Cardiac septum (tissue), 1 donor: ENCODE results near the gene PTCHD4. TPM values are rescaled to one million over a fixed set of nuclear protein-coding genes. Genes with fewer than 3 reads are reported as not detected.

Experiments
- DNase-seq: peaks from one replicate; pipeline ENCODE4 v3.0.0-alpha.2; 2020; ENCODE audit warnings: low spot score
- intact Hi-C: fragments of 100-400 bp; cut with DNase I; formaldehyde crosslinking; loops from one replicate; pipeline ENCODE4 v1.14.0; 2022
- total RNA-seq: library from RNA; stranded (reverse); fragmentation: NEBNext Ultra II Directional; extraction: Animal tissue kit (Norgen Biotek cat#: 25700); gene quantifications from one replicate; pipeline ENCODE4 v1.2.1, GENCODE V29; 2021
- donor health status: DM: no; HTN: no; CAD: no.

PTCHD4 gene
- total RNA-seq, 1 donor from 2014 or later, result 1.1 TPM

DNA sequence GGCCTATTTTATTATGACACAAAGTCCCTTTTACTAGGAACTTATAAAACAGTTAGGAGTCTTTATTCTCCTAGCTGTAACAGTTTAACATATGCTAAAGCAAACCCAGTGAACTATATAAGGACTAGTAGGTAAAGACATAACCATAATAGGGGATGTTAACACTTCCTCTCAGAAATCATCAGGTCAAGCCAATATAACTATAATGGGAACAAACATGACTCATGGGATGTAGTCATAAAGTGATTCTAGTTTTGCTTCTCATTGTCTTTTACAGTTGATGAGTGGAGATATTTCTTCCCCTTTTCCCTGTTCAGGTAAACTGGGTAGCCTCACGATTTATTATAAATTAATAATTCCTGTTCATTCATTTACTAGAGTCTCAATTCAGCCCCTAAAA, 9.7 kb downstream of the PTCHD4 start:
- no peak for DNase-seq
- intact Hi-C loops, result no loop called here

DNA sequence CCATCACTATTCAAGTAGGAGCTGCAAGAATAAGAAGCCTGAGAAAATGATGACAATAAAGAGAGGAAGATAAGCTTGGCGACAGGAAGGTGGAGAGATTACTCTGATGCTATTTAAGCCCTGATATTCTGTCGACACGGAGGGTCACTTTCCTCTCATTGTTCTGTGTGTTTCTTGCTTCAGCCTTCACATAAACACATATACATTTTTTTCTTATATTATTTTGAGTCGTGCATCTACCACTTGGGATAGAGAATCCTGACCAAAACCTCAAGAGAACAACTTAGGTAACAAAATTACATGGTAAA, 10.5 kb downstream of the PTCHD4 start:
- DNase-seq, result no peak
- intact Hi-C loops, result no loop called here

DNA sequence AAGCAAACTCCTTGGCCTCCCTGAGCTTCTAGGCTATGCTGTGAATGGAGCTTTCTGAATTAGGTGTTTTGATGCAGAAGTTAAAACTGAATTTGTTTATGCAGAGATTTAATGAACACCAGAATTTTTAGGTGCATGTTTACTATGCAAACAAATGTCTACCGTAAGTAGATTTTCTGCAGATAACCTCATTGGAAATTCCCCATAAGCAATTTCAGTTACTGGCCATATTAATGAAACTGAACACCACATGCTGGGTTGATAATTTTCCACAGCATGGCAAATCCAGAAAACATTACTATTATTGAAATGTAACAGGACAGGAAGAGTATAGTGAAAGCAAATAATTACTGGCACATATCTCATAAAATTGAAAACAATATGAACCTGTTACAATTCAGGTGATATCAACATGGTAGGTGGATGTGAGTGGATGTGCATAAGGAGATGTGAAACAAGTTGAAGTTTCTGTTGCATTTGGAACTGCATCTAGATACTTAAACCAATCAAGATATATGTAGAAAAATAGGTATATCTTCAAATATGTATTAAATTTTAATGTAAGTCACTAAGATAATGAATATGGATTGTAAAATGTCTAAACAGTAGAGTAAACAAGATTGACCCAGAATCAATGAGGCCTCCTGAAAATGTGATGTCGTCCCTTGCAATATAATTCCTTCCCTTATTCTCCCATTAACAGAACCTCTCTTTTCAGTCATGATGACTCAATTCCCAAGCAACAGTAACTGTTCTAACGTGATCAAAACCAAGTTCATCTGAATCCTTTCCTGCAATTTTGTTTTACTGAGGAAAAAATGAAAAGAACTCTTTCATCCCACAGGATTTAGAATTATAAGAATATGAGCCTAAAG, 11.0 kb downstream of the PTCHD4 start:
- no peak for DNase-seq
- intact Hi-C loops, result no loop called here

DNA sequence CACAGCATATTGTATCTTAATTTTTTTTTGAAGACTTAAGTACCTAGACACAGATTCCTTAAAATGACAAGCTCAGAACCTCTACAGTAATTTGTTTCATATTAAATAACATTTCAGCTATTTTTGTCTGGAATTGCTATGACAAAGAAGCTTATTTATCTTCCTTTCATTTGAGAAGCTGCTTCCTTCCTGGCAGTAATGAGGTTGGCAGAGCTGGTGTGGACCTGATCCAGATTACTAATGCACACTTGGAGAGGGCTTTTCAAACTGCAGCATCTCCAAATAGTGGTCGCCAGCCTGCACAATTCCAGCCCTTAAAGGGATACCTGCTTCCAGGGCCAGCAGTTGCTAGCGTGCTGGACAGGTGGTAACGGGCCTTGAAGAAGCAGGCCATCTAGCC, 12.1 kb downstream of the PTCHD4 start:
- intact Hi-C loops, result no loop called here

DNA sequence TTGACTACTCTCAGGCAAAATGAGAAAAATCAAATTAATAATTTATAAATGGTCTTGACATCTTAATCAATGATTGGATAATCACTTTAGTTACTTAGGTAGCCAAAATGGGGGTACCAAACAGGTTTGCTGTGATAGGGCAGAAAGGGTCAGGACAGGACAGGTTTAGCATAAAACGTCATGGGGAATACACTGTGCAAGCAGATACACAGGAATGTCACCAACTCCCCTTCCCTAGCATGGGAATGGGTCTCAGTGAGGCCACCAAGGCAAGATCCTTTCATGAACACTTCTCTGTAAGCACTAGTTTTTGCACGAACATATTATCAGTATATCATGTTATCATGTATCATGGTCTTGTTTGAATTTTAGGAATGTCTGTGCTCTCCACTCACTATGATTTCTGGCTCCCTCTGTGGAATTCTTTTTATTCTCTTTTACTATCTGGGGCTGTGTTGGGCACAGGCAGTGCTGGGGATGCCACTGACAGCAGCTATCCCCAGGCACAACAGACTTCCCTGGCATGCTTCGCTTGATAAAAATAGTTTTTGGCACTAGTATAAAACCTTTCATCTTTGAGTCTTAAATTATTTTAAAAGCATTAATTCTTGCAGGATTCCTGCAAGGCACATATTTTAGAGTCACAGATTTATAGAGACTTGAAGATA, 18.3 kb downstream of the PTCHD4 start:
- intact Hi-C loops, result no loop called here

More for the DNA sequence above, 12.1 kb downstream of the PTCHD4 start:
- no peak for DNase-seq

DNA sequence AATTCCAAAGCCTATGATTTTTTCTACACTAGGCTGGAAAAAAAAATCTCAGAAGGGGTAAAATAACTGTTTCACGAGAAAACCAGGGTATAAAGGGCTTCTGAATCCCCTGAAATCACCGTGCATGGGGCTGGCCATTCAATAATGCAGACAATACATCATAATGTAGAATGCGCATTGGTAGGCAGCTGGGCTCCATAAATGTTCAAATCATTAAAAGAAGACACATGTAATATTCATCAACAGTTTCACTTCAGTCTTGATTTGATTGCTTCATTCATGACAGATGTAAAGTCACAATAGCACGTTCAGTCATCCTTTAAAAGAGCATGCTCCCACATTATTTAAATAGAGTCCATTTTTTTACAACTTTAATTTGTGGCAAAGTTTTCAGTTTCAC, 20.5 kb downstream of the PTCHD4 start:
- no peak for DNase-seq
- intact Hi-C loops, result no loop called here

More for the DNA sequence above, 18.3 kb downstream of the PTCHD4 start:
- DNase-seq, result no peak

DNA sequence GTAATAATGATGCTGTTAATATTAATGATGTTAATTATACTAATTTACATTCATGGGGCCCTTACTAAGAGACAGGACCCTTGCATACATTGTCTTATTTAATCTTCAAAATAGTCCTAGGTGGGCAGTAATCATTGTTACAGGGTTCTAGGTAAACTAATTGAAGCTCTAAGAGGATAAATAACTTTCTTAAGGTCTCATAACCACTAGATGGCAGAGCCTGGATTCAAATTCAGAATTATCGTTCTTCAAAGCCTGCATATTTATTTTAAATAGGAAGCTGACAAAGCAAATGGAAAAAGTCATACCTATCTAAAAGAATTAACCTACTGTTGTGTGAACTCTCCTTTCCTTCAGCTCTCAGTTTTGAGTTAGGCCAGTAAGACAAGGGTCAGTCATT, 23.5 kb downstream of the PTCHD4 start:
- no peak for DNase-seq
- intact Hi-C loops, result no loop called here

DNA sequence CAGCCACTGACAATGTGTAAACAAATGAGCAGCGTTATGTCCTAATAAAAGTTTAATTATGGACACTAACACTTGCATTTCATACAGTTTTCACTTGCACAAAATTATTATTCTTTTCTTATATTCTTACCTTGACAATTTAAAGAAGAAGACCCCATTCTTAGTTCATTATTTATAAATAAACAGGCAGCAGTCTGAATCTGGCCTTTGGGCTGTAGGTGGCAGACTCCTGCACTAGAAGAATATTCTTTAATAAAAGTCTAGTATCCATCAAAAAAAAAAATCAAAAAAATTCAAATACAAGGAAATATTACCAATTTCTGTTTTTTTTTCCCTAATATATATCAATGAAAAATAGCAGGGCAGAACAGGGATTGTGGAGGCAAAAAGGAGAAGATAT, 24.8 kb downstream of the PTCHD4 start:
- no peak for DNase-seq
- intact Hi-C loops, result no loop called here

DNA sequence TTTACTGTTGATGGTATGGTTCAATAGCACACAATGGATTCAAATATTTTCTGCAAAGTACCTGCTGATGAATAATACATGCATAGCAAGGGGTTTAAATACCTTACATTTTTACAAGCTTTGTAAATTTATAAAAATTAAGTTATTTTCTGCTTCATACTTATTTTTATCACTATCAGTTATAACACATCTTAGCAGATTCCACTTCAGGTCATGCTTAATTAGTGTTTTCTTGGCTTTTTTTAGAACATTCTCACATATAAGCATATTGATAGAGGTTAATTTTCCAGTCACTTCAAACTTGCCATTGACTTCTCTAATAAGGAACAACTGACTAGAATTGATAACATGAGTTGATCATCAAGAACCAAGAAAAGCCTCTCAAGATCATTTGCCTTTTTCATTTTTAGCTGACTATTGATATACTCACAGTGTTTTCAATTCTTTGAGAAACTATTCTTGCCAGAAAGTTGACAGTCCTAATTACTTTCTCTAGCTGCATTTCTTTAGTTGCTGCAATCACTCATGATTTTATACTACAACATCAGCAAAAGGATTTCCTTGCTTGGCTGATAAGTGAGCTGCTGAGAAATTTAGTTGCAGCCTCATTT, 25.8 kb downstream of the PTCHD4 start:
- intact Hi-C loops, result no loop called here
- no peak for DNase-seq

DNA sequence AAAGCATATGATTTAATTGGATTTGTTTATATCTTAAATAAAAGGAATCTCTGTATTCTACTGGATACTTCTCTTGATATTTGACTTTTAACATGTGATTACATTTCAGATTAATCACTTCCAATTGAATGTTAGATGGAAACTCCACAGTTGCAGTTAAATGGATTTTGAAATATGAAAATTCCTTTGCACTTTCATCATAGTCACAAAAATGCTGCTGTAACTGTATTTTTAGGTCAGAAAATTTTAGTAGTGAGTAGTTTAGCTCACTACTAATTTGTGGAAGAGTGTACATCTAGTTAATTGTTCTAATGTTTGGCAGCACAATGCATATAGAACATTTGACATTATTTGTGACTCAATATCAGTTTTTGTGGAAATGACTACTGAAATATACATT, 26.8 kb downstream of the PTCHD4 start:
- intact Hi-C loops, result no loop called here

DNA sequence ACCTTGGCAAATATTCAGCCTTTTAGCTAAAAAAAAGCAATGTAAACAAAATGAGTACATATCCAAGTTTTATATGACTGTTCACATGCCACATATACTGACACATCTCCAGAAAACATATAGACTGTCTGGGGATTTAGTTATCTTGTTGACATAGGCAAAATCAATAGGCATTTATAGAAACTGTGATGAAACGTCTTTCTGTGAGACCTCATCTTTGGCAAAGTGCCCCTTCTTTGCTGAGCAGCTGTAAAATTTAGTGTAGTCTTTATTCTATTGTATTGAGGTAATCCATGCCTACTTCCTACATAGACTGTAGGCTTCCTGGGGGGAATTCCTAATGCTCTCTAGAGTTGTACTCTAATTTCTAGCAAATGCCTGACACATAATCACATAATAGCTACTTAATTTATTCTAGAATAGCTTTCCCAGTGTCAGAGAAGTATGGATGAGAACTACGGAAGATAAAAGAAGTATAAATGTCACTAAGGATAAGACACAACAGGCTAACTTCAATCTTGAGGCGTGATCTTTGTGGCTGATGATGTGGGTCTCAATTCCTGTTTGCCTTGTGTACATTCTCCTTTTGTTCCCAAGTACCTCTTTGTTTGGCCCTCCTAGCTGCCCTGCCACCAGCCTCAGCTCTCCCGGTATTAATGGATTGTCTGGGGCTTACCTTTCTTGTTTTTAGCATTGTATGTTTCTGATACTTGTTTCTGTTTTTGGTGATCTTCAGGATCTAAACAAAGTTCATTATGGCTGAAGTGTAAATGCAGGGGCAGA, 30.6 kb downstream of the PTCHD4 start:
- no peak for DNase-seq
- intact Hi-C loops, result no loop called here

More for the DNA sequence above, 26.8 kb downstream of the PTCHD4 start:
- DNase-seq, result no peak

DNA sequence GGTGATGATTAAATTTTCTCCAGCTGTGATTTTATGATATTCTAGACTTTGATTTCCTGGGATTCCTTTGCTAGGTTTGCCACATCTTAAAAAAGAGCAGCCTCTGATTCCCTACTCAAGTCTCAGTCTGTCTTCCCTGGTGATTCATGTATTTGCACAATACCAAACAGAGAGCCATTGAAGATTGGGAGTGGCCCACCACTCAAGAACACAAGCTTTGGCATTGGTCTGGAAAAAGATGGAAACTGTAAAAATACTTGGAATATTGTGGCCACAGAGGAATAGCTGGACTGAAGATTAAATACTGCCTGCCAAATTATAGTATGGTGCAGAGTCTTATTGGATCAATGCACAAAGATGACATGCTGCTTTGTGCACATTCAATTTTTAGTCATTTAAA, 32.9 kb downstream of the PTCHD4 start:
- intact Hi-C loops, result no loop called here
- DNase-seq, result no peak

DNA sequence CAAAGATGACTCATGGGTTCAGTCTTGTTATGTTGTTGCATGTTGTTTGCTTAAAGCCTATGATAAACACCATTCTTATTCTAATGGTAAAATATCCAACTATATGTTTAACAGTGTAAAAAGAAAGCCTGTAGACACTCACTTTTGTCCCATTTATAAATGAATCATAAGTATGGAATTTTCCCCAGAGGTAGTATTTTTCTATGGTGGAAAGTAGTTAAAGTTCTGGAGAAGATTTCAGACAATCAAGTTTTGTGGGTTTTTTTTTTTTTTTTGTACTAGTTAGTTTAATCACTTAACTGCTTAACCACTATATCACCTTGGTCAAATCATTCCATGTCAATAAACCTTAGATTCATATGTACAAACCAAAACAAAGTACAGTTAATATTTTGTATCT, 35.8 kb downstream of the PTCHD4 start:
- no peak for DNase-seq
- intact Hi-C loops, result no loop called here

DNA sequence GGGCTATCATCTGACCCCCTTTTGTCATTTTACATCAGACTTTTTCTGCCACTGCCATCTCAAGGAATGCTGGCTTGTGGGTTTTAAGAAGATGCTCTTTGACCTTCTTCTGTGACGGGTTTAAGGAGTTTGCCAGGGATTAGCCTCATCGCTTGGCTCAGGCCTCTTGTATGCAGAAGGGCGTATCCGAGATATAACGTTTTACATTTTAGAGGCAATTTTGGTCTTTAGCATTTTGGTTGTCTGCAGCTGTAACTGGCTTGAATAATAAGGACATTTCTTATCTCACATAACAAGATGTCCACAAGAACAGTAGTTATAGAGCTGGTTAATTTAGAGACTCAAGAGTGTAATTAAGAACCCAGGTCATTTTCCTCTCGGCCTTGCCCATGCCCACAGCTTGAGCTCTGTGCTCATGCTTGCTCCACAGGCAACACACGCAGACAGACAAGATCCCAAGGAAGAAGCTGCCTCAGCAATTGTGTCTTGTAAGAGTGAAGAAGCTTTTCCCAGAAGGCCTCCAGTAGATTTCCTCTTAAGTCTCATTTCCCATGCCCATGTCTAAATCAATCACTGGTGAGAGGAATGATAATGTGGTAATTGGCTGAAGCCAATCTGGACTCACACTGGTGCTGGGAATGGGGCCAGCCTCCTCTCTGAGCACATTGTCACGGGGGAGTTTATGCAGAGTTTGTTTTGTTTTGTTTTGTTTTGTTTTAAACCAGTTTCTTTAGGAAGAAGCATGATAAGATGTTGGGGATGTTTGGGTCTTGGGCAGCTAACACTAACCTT, 36.8 kb downstream of the PTCHD4 start:
- no peak for DNase-seq
- intact Hi-C loops, result no loop called here

DNA sequence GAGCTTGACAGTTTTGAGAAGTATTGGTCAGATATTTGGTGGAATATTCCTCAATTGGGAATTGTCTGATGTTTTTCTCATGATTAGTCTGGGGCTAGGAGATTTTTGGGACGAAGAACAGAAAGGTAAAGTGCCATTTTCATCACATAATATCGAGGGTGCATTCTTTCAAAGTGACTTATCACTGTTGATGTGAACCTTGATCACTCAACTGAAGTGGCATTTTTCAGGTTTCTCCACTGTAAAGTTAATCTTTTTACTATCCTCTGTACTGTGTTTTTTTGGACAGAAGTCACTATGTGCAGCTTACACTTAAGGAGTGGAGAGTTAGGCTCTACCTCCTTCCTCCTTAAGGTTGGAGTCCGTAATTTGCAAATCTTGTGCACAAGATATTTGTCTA, 39.2 kb downstream of the PTCHD4 start:
- intact Hi-C loops, result no loop called here

DNA sequence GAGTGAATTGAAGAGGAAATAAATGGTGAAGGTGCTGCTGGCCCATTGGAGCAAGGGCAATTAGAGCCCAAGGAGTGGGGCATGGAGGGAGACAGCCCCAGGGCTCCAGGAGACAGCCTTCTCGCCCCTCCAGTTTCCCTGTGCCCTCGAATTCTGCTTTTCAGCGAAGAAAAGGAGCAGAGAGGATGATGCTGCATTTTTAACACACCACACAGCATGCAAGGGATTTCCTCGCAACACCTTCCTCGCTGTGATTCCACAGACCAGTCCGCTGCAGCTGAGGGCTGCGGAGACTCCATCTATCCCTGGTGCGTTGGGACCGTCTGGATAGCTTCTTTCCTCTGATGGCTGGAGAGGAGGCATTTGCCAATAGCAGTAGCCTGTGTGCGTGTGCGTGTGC, 41.7 kb downstream of the PTCHD4 start:
- no peak for DNase-seq
- intact Hi-C loops, result no loop called here

More for the DNA sequence above, 39.2 kb downstream of the PTCHD4 start:
- no peak for DNase-seq

DNA sequence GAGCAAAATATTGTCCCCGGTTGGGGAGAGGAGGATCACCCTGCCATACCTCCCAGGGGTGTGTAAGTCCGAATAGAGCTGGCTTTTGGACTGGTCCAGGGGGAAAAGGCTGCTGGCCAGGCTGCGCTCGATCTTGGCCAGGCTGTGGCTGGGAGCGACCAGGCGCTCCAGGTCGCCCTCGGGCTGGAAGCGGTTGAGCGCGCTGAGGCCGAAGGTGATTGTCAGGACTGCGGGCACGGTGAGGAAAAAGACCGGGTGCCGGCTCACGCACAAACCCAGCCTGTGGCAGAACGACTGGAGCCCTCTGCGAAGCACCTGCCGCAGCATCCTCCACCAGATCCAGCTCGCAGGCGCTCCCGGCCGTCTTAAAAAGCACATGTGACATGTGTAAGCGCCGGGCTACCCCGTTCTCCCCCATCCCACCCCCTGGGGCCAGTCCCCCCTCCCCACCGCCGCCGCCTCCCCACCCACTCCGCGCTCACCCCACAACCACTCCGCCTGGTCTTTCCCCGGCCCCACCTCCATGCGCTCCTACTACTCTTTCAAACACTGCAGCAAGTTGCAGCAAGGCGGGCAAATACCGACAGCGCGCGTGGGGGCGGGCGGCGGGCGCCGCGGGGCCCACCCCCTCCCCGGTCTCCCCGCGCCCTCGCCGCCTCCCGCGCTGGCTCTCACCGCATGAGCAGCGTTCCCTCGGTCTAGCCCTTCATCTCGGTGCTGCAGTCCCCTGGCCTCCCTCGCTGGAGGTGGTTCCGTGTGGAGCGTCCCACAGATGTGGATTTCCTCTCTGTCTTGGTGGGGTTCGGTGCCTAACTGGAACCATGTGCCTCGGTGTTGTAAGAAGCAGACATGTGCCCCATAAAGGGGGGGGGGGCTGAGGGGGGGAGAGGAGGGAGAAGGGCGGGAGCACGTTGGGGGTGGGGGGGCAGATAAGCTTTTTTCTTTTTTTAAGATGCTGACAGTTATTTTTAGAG, 42.4 kb downstream of the PTCHD4 start:
- intact Hi-C loops, result no loop called here

DNA sequence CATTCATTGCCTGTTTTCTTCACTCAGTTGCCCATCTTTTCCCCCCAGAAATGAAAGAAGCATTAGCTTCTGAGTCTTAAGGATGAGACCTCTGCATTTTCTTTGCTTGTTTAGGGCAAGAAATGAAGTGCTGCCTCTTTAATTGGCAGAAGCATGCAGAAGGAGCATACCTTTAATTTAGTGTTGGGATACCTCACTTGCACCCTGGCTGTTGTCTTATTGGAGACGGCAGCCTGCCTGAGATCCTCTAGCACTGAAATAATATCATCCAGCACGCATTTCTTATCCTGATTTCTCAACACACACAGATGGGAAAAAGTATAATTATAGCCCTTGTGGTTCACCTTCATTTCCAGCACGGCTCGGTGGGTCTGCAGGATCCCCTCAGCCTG, 43.1 kb downstream of the PTCHD4 start:
- intact Hi-C loops, result no loop called here
- DNase-seq, result no peak

More for the DNA sequence above, 42.4 kb downstream of the PTCHD4 start:
- DNase-seq, result no peak
